22Rv1 (cell line): ENCODE results near the gene CDX1.
A peak's percentile ranks its signal among the peaks of the same experiment; 100 is the strongest.

Experiments used
- H3K27ac ChIP-seq: fragments of 450-650 bp; 2 replicates; pipeline ENCODE4 v1.5.1; 2017
- CTCF ChIP-seq: fragments of 450-650 bp; IDR thresholded peaks from 2 replicates; pipeline ENCODE4 v1.5.1; 2017; ENCODE audit warnings: mild to moderate bottlenecking
- ZFX ChIP-seq: fragments of 450-650 bp; IDR thresholded peaks from 2 replicates; pipeline ENCODE4 v1.6.1; 2017; ENCODE audit warnings: antibody characterized with exemption, borderline replicate concordance

The CDX1 gene

GRCh38 chr5:150211156-150212030 lies 44.8 kb downstream of the CDX1 start:
- no peak for TF ChIP-seq CTCF
- no peak for TF ChIP-seq ZFX
- H3K27ac ChIP-seq: no peak overlapping the region

- TF ChIP-seq CTCF: no peak
- no peak for TF ChIP-seq ZFX
- no peak overlapping the region for H3K27ac ChIP-seq
Measured at GRCh38 chr5:150213530-150213929, 47.0 kb downstream of the CDX1 start.

GRCh38 chr5:150214289-150214688 lies 47.7 kb downstream of the CDX1 start:
- no peak for TF ChIP-seq CTCF
- no peak for TF ChIP-seq ZFX
- H3K27ac ChIP-seq: no peak overlapping the region

GRCh38 chr5:150215979-150216944 lies 49.7 kb downstream of the CDX1 start:
- TF ChIP-seq CTCF: no peak
- no peak for TF ChIP-seq ZFX
- no peak overlapping the region for H3K27ac ChIP-seq

- no peak for TF ChIP-seq CTCF
Measured at GRCh38 chr5:150217038-150217437, 50.5 kb downstream of the CDX1 start.

GRCh38 chr5:150217873-150218692 lies 51.5 kb downstream of the CDX1 start:
- TF ChIP-seq CTCF (peak; percentile 90), ZFX (no peak)
- no peak overlapping the region for H3K27ac ChIP-seq

More at GRCh38 chr5:150217038-150217437, 50.5 kb downstream of the CDX1 start:
- no peak overlapping the region for H3K27ac ChIP-seq
